GM23338 (cell line): ENCODE data around the gene KRT74. TPM values are rescaled to one million over a fixed set of nuclear protein-coding genes. Genes with fewer than 3 reads are reported as not detected.

Experiments
- ATAC-seq: fragments of 200-7000 bp; cut with Tn5 transposase; 3 replicates; pipeline ENCODE4 v1.9.1; 2020
- DNase-seq: peaks from one replicate; pipeline ENCODE4 v3.0.0-alpha.2; 2015; ENCODE audit warnings: low spot score
- H2AFZ ChIP-seq: fragments of 200-600 bp; sonication (generic); 2 replicates; pipeline ENCODE4 v1.8.0; 2016; ENCODE audit warnings: antibody characterized with exemption, mild to moderate bottlenecking, moderate library complexity
- H3F3A ChIP-seq: fragments of 200-600 bp; sonication (generic); replicated peaks from 2 replicates; pipeline ENCODE4 v1.8.0; 2017; ENCODE audit warnings: antibody characterized with exemption, mixed run types, low read depth
- H3K27ac ChIP-seq: fragments of 200-600 bp; sonication (generic); 2 replicates; pipeline ENCODE4 v1.6.1; 2016; ENCODE audit warnings: low read depth
- H3K27me3 ChIP-seq: fragments of 200-600 bp; sonication (generic); 2 replicates; pipeline ENCODE4 v1.8.0; 2016; ENCODE audit warnings: mild to moderate bottlenecking, mixed run types, moderate library complexity; ENCODE audit not compliant: insufficient read depth
- H3K36me3 ChIP-seq: fragments of 200-600 bp; sonication (generic); 2 replicates; pipeline ENCODE4 v1.8.0; 2016; ENCODE audit warnings: mild to moderate bottlenecking; ENCODE audit not compliant: insufficient read depth
- H3K4me1 ChIP-seq: fragments of 200-600 bp; sonication (generic); 2 replicates; pipeline ENCODE4 v1.8.0; 2016; ENCODE audit warnings: mild to moderate bottlenecking, moderate library complexity; ENCODE audit not compliant: insufficient read depth
- H3K4me2 ChIP-seq: fragments of 200-600 bp; sonication (generic); 2 replicates; pipeline ENCODE4 v1.7.1; 2017; ENCODE audit warnings: mixed run types
- H3K4me3 ChIP-seq: fragments of 200-600 bp; sonication (generic); 2 replicates; pipeline ENCODE4 v1.6.1; 2016; ENCODE audit warnings: mixed run types
- H3K79me2 ChIP-seq: fragments of 200-600 bp; sonication (generic); replicated peaks from 2 replicates; pipeline ENCODE4 v1.8.0; 2017; ENCODE audit warnings: mild to moderate bottlenecking; ENCODE audit not compliant: insufficient read depth
- H3K9me2 ChIP-seq: fragments of 200-600 bp; sonication (generic); 2 replicates; pipeline ENCODE4 v1.8.0; 2017; ENCODE audit not compliant: insufficient read depth
- H4K20me1 ChIP-seq: fragments of 200-600 bp; sonication (generic); replicated peaks from 2 replicates; pipeline ENCODE4 v1.8.0; 2017; ENCODE audit warnings: mild to moderate bottlenecking; ENCODE audit not compliant: insufficient read depth
- H3K27ac Mint-ChIP-seq: 2 replicates; pipeline ENCODE4 v1.8.0; 2020; ENCODE audit warnings: inconsistent platforms, mild to moderate bottlenecking, moderate library complexity, mixed read lengths
- H3K27me3 Mint-ChIP-seq: 3 replicates; pipeline ENCODE4 v1.8.0; 2022; ENCODE audit warnings: low read depth, mild to moderate bottlenecking, moderate library complexity, mixed read lengths, inconsistent platforms; ENCODE audit not compliant: insufficient read depth, poor library complexity
- H3K36me3 Mint-ChIP-seq: 3 replicates; pipeline ENCODE4 v1.8.0; 2021; ENCODE audit warnings: low read depth, mild to moderate bottlenecking, inconsistent platforms, moderate library complexity, mixed read lengths
- H3K4me1 Mint-ChIP-seq: 3 replicates; pipeline ENCODE4 v1.8.0; 2020; ENCODE audit warnings: mild to moderate bottlenecking, inconsistent platforms, mixed read lengths
- H3K4me3 Mint-ChIP-seq: 3 replicates; pipeline ENCODE4 v1.8.0; 2021; ENCODE audit warnings: moderate library complexity, mild to moderate bottlenecking, inconsistent platforms, mixed read lengths
- H3K9me3 Mint-ChIP-seq: 3 replicates; pipeline ENCODE4 v1.8.0; 2020; ENCODE audit warnings: moderate library complexity, mild to moderate bottlenecking, inconsistent platforms, mixed read lengths
- EZH2 ChIP-seq: fragments of 200-600 bp; sonication (generic); IDR thresholded peaks from one replicate; pipeline ENCODE4 v1.8.0; 2017; ENCODE audit warnings: antibody characterized with exemption, mild to moderate bottlenecking, low read depth; ENCODE audit not compliant: unreplicated experiment
- JUNB ChIP-seq: IDR thresholded peaks from one replicate; pipeline ENCODE4 v1.6.1; 2016; ENCODE audit warnings: antibody characterized with exemption; ENCODE audit not compliant: unreplicated experiment
- POLR2AphosphoS5 ChIP-seq: IDR thresholded peaks from 2 replicates; pipeline ENCODE4 v1.6.1; 2016; ENCODE audit warnings: antibody characterized with exemption, low read depth
- STAT1 ChIP-seq: IDR thresholded peaks from one replicate; pipeline ENCODE4 v1.6.1; 2016; ENCODE audit warnings: antibody characterized with exemption; ENCODE audit not compliant: unreplicated experiment
- polyA plus RNA-seq: library from polyadenylated mRNA; unstranded; fragments of >200 nt; fragmentation: Nextera tagmentation; extraction: Ambion mirVana; gene quantifications from 2 replicates; pipeline ENCODE4 v1.2.1, GENCODE V29; 2016
- total RNA-seq: library from RNA; depleted of rRNA; stranded (reverse); fragments of >200 nt; shearing (Covaris generic); gene quantifications from 2 replicates; pipeline ENCODE4 v1.2.3, GENCODE V29; 2014
- TF ChIP-seq, protein P1 (sequence below), 2 experiments: fragments of 200-600 bp in 1 of 2; sonication (generic) in 1 of 2; conservative IDR thresholded peaks; 2 replicates each; pipeline versions ENCODE4 v1.5.1 to v1.6.1; 2016 to 2017; ENCODE audit warnings: antibody characterized with exemption in 2 of 2, low read depth in 2 of 2, mild to moderate bottlenecking in 2 of 2, moderate library complexity in 1 of 2
- TF ChIP-seq, protein P2 (sequence below): IDR thresholded peaks from 2 replicates; pipeline ENCODE4 v1.6.1; 2016; ENCODE audit warnings: antibody characterized with exemption
- TF ChIP-seq, protein P3 (sequence below): IDR thresholded peaks from one replicate; pipeline ENCODE4 v1.6.1; 2018; ENCODE audit warnings: antibody characterized with exemption; ENCODE audit not compliant: unreplicated experiment

Gene KRT74
- total and polyA plus RNA-seq, 2 experiments from 2014 or later, result not detected

DNA sequence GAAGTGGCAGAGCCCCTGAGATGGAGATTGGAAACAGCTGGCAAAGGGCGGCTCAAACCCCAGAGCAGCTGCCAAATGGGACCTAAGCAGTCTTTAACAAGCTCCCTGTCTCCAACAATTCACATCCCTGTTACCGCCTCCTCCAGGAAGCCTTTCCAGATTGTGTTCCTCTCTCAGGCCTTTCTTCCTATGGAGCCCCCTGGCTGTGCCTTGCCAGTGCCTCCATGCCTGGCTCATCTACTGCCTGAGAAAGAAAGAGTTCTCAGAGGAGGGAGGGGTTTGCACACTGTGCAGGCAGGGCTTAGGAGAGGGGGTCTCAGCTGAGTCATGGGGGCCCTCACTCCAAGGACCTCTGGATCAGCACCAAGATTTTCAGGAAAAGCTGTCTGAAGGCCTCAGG lies 8.8 kb upstream of the KRT74 start:
- Histone ChIP-seq H4K20me1 (no peaks in the 10 kb centered on the region), H3K4me2 (peak overlapping the region; percentile 31; the same call in 1 of the 2 replicates), H3K27me3 (no peaks in the 10 kb centered on the region), H3K79me2 (no peaks in the 10 kb centered on the region), H3K9me2 (no peaks in the 10 kb centered on the region), H3F3A (no peaks in the 10 kb centered on the region), H2AFZ (peak overlapping the region; percentile 86), H3K36me3 (no peaks in the 10 kb centered on the region), H3K27ac (no peak overlapping the region), H3K4me3 (no peak overlapping the region), H3K4me1 (no peaks in the 10 kb centered on the region)
- peak; percentile 14 for DNase-seq
- H3K4me3 Mint-ChIP-seq, result no peak overlapping the region
- no peaks in the 10 kb centered on the region for H3K36me3 Mint-ChIP-seq
- peaks cover 9% of the 10 kb centered on the region for H3K27me3 Mint-ChIP-seq
- no peaks in the 10 kb centered on the region for H3K9me3 Mint-ChIP-seq
- H3K27ac Mint-ChIP-seq, result 0 out of 2 replicates have a peak overlapping the region, but pooled peaks have one; percentile 63
- peak; percentile 42 for ATAC-seq
- H3K4me1 Mint-ChIP-seq, result peaks cover 7% of the 10 kb centered on the region
- TF ChIP-seq STAT1, result no peak
- TF ChIP-seq, protein P1, sequence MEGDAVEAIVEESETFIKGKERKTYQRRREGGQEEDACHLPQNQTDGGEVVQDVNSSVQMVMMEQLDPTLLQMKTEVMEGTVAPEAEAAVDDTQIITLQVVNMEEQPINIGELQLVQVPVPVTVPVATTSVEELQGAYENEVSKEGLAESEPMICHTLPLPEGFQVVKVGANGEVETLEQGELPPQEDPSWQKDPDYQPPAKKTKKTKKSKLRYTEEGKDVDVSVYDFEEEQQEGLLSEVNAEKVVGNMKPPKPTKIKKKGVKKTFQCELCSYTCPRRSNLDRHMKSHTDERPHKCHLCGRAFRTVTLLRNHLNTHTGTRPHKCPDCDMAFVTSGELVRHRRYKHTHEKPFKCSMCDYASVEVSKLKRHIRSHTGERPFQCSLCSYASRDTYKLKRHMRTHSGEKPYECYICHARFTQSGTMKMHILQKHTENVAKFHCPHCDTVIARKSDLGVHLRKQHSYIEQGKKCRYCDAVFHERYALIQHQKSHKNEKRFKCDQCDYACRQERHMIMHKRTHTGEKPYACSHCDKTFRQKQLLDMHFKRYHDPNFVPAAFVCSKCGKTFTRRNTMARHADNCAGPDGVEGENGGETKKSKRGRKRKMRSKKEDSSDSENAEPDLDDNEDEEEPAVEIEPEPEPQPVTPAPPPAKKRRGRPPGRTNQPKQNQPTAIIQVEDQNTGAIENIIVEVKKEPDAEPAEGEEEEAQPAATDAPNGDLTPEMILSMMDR (conservative IDR thresholded peaks at IDR 0.05; ENCODE audit: low read depth in 2 of 2), result peak in 1 of 2 experiments; percentile 19; a peak in 1 of 4 replicates

DNA sequence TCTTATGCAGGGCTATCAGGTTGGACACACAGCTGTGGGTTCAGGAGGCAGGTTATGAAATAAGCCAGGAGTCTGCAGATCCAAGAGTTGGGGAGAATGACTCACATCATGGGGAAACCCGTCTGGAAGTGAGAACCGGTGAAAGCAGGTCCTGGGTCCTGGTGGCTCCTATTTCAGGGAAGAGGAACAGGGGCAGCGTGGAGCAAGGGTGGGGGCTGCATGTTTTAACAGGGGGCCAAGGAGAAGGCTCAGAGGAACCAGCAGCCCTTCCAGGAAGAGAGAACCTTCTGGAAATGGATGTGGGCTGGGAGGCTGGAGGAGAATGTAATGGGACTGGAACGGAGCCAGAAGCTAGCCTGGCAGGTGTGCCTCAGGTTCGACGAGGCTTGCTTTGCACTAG lies 7.8 kb upstream of the KRT74 start:
- Mint-ChIP-seq H3K36me3 (no peaks in the 10 kb centered on the region), H3K9me3 (no peaks in the 10 kb centered on the region), H3K4me1 (peaks cover 4% of the 10 kb centered on the region), H3K4me3 (no peak overlapping the region), H3K27me3 (peaks cover 9% of the 10 kb centered on the region), H3K27ac (no peak overlapping the region)
- Histone ChIP-seq H3K36me3 (no peaks in the 10 kb centered on the region), H3K4me3 (no peak overlapping the region), H3K9me2 (no peaks in the 10 kb centered on the region), H3K4me2 (no peak overlapping the region), H3K79me2 (no peaks in the 10 kb centered on the region), H3K27me3 (no peaks in the 10 kb centered on the region), H4K20me1 (no peaks in the 10 kb centered on the region), H3K27ac (no peak overlapping the region), H2AFZ (no peak overlapping the region), H3K4me1 (no peaks in the 10 kb centered on the region), H3F3A (no peaks in the 10 kb centered on the region)
- no peak for ATAC-seq
- no peak for DNase-seq
- TF ChIP-seq JUNB (no peak), STAT1 (no peak), POLR2AphosphoS5 (no peak), EZH2 (no peak)
- TF ChIP-seq, protein P1 (conservative IDR thresholded peaks at IDR 0.05; ENCODE audit: low read depth in 2 of 2), result no peak
- TF ChIP-seq, protein P2, sequence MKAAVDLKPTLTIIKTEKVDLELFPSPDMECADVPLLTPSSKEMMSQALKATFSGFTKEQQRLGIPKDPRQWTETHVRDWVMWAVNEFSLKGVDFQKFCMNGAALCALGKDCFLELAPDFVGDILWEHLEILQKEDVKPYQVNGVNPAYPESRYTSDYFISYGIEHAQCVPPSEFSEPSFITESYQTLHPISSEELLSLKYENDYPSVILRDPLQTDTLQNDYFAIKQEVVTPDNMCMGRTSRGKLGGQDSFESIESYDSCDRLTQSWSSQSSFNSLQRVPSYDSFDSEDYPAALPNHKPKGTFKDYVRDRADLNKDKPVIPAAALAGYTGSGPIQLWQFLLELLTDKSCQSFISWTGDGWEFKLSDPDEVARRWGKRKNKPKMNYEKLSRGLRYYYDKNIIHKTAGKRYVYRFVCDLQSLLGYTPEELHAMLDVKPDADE, result no peak
- TF ChIP-seq, protein P3, sequence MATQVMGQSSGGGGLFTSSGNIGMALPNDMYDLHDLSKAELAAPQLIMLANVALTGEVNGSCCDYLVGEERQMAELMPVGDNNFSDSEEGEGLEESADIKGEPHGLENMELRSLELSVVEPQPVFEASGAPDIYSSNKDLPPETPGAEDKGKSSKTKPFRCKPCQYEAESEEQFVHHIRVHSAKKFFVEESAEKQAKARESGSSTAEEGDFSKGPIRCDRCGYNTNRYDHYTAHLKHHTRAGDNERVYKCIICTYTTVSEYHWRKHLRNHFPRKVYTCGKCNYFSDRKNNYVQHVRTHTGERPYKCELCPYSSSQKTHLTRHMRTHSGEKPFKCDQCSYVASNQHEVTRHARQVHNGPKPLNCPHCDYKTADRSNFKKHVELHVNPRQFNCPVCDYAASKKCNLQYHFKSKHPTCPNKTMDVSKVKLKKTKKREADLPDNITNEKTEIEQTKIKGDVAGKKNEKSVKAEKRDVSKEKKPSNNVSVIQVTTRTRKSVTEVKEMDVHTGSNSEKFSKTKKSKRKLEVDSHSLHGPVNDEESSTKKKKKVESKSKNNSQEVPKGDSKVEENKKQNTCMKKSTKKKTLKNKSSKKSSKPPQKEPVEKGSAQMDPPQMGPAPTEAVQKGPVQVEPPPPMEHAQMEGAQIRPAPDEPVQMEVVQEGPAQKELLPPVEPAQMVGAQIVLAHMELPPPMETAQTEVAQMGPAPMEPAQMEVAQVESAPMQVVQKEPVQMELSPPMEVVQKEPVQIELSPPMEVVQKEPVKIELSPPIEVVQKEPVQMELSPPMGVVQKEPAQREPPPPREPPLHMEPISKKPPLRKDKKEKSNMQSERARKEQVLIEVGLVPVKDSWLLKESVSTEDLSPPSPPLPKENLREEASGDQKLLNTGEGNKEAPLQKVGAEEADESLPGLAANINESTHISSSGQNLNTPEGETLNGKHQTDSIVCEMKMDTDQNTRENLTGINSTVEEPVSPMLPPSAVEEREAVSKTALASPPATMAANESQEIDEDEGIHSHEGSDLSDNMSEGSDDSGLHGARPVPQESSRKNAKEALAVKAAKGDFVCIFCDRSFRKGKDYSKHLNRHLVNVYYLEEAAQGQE, result no peak
